COLO668 (cell line): ENCODE results near the gene CHMP6.

Experiments used
- DNase-seq: peaks from one replicate; lab custom pipeline; 2025; ENCODE audit not compliant: unreplicated experiment; lab: John Stamatoyannopoulos, UW

CHMP6 gene

DNA sequence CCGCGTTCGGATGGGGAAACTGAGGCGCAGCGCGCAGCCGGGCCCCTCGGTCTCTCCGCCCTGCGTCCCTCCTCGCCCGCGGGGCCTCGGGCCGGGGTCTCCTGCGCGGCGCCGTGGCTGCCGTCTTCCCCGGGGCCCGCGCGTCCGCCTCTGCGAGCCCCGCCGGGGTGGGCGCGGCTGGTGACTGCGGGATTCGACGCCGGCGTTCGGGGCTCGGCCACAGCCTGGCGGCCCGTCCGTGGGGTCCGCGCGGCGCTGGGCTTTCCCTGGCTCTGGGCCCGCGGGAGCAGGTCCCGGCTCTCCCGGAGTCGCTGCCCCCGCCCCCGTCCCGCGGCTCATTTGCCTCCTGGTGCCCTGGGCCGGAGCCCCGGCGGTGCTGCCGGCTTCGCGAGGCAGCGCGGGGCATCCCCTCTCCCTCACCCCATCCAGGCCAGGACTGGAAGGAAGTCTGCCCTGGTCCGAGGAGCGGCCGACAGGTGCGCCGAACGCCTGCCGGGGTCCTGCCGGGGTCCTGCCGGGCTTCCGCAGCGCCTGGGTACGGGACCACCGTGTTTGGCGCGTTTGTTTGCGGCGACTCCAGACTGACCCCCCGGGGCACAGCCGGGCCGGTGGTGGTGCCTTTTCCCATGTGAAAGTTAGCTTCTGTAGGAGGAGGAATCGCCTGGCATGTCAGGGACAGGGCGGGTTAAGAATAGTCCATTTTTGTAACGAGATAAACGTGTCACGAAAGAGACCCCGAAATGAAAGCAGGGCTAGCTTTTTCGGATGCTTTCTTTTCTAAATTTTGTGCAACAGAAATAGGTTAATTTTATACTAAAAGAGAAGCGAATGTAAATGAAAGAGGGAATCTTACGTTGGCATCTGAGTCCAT is 671 bp downstream of the CHMP6 start:
- peak; percentile 9 for DNase-seq

DNA sequence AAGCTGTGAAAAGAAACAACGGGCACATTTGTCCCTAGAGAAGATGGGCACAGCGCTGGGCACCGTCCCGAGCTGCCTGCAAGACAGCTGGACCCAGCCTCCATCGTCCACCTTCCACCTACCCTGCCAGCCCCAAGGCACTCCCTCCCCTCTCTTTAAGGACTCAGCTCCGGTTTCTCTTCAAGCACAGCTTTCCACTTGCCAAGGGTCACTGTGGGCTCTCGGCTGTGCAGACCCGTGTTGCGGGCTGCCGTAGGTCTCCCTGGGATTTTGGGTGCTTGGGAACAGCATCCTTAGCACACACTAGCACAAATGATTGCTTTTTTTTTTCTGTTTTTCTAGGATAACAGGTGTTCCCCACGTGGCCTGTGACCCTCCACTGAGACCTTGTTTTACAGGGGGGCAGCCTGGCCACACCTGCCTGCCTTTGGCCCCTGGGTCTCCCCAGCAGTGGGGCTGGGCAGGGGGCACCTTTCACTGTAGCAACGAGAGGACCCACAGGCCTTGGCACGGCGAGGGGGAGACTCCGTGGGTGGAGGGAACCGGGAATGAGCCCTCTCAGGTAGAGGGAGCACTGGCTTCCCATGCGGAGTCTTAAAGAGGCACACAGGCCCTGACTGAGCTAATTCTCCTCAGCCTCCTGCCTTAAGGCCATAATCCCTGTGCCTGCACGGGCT is 1.4 kb downstream of the CHMP6 start:
- no peak for DNase-seq

DNA sequence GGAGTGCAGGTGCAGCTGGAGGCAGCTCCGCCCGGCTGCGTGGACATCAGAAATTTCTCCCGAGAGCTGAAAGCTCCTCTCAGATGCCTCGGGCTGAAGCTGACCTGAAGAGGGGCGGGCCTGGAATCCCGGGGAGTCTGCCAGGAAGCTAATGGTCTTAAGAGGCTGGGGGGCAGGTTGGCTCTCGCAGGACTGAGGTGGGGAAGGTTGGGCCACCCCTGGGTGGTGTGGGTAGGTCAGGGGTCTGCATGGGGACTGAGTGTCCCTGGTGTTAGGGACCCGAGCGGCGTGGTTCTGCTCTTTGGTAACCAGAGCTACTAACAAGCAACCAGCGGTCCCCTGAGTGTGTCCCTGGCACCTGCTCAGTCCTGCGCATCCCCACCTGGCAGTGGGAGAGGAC is 3.5 kb downstream of the CHMP6 start:
- DNase-seq, result peak; percentile 68

DNA sequence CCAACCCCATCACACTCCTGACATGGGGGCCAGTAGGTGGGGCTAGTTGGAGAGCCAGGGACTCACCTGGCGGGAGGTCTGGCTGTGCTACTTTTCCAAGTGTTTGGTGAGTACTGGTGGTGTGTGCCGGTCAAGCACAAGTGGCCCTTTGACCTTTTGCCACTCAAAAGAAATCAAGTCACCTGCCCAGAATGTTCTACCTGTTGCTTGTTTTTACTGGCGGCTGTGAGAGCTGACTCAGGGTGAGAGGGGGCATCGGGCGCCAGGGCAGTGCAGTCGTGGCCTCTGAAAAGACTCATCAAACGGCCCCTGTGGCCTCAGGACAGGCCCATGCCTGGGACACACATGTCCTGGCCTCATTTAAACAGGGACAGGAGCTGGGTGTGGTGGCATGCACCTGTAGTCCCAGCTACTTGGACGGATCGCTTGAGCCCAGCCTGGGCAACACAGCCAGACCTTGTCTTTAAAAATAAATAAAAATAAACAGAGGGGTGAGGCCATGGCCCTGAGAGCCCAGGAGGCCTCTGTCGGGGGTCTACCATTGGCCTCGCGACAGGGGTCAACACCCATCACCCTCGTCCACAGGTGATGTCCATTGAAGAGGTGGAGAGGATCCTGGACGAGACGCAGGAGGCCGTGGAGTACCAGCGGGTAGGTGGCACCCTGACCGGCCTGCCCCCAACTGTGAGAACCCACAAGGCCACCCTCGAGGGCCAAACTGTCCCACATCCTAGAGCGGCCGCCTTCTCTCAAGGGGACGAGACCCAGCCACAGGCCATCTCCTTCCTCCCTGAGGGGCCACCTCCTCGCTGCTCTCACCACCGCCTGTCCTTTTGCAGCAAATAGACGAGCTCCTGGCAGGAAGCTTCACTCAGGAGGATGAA is 5.0 kb downstream of the CHMP6 start:
- DNase-seq, result no peak

DNA sequence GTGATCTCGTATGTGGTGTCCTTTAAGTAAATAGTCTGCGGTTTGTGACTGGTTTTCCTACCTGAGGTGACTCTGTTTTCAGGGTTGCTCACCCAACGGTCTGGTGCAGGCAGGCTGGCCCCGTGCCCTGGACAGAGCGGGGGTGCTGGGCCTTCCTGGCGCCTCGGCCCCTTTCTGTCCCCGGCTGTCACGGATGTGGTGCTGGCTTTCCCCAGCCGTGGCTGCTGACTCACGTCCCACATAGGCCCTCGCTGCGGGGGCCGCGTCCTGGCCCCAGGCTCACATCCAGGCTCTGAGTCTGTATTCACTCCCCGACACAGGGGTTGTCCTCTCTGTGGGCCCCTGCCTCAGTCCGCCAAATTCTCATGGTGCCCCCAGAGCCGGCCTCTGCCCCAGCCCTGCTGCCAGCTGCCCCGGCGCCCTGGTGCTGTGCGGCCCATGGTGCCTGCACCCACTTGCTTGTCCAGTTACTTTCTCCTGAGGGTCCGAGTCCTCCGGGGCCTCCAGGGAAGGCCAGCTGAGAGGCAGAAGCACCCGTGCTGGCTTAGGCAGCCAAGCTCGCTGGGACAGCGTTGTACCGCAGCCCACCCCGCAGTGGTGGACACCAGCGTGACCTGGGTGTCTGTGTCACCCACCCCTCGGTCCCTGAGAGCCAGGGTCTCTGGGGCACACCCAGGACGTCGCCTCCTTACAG is 5.9 kb downstream of the CHMP6 start:
- no peak for DNase-seq

DNA sequence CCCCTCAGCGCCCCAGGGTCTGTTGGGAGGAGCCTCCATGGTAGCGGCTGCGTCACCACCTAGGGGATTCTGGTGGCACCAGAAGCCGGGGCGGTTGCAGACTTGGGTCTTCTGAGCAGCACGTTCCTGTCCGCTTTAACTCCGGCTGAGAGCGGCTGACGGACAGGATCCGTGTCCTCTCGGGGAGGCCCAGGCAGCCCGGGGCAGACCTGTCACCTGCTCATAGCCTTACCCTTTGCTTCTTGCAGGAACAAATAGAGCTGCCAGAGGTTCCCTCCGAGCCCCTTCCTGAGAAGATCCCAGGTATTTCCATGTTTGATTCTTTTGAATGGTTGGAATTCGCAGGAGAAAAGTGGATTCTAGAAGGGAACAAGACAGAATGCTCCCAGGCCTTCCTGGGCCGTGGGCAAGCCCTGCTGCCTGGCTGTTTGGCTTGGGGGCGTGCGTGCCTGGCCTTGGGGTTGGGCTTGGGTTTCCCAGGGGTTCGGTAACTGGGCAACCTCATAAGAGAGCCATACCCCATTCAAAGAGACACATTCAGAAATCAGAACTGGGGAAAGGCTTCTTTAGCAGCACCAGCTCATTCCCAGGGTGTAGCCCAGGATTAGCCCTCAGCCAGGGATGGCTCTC is 6.6 kb downstream of the CHMP6 start:
- no peak for DNase-seq

DNA sequence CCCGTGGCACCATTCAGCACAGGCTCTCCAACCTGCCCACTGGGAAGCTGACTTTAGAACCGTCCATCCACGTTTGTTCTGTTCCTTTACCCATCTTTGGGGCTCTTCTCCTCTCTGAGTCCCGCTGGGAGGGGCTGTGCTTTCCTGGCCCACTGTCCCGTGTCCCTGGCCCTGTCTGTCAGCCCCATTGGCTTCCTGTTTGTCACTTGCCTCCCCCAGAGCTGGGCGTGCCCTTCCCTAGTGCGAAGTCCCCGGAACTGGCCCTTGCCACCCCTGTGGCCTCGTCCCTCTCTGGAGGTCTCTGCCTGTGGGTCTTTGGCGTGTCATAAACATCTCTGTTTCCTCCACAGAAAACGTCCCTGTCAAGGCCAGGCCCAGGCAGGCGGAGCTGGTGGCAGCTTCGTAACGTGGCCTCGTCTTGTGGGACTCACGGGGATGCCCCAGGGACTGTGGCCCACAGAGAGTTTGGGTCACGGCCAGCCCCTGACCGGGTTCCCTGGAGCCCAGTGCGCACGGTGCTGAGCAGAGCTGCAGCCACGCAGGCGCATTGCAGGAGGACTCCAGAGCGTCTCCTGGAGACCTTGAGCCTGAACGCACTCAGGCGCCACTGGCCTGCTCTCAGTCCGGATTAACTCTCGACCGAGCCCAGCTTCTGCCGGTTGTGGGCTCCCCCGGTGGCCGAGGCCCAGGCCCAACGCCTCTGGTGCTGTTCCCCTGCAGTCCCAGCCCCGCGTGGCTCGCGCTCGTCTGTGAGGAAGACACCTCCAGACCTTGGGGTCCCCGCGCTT is 7.3 kb downstream of the CHMP6 start:
- DNase-seq, result no peak

DNA sequence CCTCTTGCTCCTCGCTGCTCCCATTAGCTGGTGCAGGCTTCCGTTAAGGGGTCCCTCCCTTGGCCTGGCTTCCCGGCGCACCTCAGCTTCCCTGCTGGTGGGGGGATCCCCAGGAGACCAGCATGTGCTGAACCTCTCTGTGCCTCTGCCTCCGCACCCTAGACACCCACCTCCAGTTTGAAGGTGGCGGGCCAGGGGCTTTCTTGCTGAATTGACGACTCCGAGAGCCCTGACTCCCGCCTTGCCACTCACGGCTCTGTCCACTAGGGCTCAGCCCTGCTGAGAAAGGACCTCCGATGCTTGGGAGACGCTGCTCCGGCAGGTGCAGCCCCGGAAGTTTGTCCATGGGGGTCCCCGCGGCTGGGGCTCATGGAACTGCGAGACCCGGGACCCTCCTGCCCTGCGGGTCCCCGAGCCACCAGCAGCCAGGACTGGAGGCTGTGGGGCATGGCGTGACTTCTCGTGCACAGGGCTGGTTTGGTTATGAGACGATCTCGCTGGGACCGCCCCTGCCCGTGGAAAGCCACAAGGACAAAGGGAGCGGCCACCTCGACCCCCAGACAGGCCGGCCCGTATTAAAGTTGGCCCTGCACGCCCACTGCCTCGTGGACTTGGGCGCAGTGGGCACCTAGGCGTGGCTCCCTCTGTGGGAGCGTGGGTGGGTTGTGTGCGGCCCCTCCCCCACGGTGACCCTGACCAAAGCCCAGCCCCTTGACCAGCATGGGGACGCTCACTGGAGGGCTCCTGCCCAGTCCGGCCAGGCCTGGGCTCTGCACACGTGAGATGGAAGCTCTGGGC is 8.1 kb downstream of the CHMP6 start:
- DNase-seq, result no peak

DNA sequence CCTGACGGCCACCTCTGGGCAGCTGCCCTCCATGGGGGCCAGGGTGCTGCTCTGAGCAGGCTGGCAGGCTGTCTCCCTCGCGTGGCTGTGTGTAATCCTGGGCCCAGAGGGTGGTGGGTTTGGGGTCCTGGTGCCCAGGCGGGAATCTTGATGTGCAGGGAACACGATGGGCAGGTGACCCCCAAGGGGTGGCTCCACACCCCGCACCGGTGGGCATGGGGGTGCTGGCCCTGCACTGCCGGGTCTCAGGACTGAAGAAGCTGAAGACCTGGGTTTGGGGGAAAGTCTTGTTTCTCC is 8.6 kb downstream of the CHMP6 start:
- DNase-seq, result no peak

DNA sequence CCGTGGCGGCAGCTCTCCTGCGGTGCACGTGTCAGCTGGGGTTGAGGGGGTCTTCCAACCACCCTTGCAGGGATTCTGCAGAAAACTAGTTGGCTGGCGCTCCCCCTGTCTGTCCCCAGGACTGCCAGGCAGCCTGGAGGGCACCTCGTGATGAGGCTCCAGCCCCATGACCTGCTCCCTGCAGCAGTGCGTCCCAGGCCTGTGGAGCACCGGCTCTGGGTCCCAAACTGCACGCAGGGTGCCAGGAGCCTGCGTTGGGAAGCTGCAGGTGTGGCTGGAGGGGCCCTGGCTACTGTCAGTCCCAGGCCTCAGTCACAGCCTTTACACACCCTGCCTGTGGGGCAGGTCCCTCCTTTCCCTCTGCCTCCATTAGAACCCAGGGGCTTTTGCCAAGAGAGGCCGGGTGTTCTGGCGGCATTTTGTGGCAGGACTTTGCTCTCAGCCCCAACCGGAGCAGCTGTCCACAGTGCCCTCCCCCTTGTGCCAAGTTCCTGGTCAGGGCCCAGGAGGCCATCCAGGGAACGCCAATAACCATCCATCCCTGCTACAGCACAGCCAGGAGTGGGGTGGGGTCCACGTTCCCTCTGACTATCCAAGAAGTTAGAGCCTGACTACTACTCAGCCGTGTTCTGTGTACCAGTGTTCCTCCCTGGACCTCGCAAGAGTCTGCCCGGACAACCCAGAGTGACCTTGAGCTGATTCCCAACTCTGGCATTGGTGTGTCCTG is 9.2 kb downstream of the CHMP6 start:
- DNase-seq, result no peak

DNA sequence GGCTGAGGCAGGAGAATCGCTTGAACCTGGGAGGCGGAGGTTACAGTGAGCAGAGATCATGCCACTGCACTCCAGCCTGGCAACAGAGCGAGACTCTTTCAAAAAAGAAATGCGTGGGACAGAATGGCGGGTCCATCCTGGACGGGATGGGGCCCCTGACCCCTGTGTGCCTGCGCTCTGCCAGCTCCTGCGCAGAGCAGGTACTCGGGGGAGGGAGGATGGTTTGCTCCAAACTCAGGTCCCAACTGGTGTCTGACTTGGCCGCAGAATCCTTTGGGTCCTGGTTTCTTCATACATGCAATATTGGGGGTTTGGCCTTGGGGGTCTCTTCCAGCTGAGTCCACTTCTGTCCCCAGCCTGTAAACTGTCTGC is 10.4 kb downstream of the CHMP6 start:
- DNase-seq, result no peak

DNA sequence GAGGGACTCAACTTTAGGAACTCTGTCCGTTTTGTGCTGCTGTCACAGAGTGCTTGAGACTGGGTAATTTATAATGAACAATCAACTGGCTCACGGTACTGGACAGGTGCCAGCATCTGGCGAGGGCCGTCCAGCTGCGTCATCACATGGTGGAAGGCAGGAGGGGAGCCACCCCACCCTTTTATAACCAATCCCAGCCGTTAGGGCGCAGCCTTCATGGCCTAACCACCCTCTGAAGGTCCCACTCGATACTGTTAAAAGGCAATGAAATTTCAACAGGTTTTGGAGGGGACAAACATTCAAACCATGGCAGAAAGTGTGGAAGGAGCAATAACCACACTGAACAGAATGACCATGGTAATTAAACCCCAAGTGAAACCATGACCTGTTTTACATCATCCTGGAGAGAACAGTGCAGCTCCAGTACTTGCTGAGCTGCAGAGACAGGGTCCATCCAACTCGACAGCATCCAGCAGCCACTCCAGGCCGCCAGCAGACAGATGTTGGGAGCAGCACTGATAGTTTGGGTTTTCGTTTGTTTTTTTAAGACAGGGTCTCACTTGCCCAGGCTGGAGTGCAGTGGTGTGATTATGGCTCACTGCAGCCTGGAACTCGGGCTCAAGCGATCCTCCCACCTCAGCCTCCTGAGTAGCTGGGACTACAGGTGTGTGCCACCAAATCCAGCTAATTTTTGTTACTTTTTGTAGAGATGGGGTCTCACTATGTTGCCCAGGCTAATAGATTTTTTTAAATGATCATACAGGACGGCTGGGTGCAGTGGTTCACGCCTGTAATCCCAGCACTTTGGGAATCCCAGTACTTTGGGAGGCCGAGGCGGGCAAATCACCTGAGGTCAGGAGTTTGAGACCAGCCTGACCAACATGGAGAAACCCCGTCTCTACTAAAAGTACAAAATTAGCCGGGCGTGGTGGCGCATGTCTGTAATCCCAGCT is 11.0 kb downstream of the CHMP6 start:
- peak; percentile 71 for DNase-seq

DNA sequence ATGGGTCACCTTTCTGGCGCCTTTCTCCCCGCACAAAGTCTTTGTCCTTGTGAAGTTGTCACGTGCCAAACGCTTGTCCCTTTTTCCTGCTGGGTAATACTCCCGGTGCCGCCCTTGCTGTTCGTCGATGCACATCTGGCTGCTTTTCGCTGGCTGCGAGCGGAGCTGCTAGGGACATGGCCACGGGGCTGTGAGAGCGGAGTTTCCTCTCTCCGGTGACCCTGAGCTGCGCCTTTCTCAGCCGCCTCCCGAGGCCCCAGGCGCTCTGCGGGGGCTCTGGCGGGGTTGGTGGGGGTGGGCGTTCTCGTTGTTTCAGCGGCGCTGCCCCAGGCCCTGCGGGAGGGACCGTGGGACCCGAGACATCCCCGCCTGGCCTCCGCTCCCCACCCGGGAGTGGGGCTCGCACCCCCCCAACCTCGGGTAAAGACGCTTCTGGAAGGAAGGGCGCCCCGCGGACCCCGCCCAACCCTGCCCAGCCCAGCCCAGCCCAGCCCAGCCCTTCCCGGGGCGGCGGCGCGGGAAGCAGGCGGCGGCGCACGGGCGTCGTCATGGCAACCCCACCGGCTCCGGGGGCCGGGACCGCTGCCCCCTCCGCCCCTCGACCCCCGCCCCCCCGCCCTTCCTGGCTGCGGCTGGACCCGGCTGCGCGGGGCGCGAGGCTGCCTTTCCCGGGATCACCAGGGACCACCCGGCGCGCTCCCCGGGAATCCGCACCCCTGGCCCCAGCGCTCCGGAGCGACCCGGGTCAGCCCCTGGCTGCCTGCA is 12.3 kb downstream of the CHMP6 start:
- DNase-seq, result no peak

DNA sequence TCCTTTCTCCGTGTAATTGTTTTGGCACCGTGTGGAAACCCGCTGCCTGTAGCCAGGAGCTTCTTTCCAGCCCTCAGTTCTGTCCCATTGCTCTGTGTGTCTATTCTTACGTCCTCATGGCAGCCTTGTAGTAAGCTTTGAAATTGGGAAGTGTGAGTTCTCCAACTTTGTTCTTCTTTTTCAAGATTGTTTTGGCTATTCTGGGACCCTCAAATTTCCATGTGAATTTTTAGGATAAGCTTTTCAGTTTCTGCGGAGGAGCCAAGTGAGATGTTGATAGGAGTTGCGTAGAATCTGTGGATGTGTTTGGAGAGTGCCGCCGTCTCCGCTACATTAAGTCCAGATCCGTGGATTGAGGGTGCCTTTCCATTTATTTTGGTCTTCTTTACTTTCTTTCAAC is 15.2 kb downstream of the CHMP6 start:
- DNase-seq, result no peak

DNA sequence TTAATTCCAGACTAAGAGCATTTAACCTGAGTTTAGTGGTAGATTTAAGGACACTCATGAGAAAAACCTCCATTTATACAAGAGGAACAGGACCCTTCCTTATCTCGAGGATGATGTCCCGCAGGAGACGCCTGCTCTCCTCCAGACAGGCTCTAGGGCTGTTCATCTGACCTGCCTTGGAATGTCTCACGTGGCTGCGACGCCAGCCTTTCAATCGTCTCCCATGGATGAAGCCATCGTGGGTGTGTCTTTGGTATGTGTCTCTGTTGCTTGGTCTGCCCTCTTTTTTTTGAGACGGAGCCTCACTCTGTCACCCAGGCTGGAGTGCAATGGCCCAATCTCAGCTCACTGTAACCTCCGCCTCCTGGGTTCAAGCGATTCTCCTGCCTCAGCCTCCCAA is 16.5 kb downstream of the CHMP6 start:
- DNase-seq, result no peak

DNA sequence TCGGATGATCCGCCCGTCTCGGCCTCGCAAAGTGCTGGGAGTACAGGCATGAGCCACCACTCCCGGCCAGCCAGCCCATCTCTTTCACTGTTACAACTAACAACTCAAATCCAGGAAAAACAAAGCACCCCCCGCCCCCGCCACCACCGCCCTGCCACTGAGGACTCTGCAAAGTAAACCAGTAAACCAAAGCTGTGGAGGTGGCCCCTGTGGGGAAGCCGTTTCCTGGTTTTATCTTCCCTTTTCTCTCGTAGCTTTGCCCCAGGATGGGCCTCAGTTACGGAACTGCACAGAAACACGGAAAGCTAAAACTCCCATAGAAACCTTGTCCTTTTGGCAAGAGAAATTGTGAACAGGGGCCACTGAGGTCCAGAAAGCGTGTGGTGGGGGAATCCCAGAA is 17.5 kb downstream of the CHMP6 start:
- no peak for DNase-seq

DNA sequence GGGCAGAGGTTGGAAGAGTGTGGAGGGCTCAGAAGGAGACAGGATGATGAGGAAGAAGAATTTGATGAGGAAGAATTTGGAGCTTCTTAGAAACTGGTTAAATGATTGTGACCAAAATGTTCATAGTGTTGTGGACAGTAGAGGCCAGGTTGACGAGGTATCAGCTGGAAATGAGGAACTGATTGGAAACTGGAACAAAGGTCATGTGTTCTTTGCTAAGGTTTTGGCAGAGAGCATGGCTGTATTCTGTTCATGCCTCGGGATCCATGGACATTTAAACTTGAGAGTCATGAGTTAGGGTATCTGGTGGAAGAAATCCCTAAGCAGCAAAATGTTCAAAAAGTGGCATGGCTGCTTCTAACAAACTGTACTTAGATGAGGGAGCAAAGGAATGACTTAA is 19.3 kb downstream of the CHMP6 start:
- no peak for DNase-seq
